B cell (primary cell): ENCODE measurements around the gene CTDSP2.

Source experiments
- CTCF ChIP-seq: fragments of 200-600 bp; IDR thresholded peaks from one replicate; pipeline ENCODE4 v1.8.0; 2022; ENCODE audit warnings: antibody characterized with exemption, mild to moderate bottlenecking
- EZH2 ChIP-seq: IDR thresholded peaks from 2 replicates; pipeline ENCODE4 v1.6.1; 2012; ENCODE audit warnings: borderline replicate concordance, low read depth, mild to moderate bottlenecking, moderate library complexity, low read length; ENCODE audit not compliant: insufficient read depth, poor library complexity, severe bottlenecking

- TF ChIP-seq CTCF (no peak), EZH2 (no peak)
Measured at GRCh38 chr12:57859121-57859520, 12.6 kb upstream of the CTDSP2 start.
